ENCODE measurements around the gene EPHA6.
A peak's percentile ranks its signal among the peaks of the same experiment; 100 is the strongest.

The EPHA6 gene

GRCh38 chr3:96813820-96814650 lies at the start of gene EPHA6:
EPHA6 (plus strand) TSS chr3:96814594.
- peak; percentile 1 for DNase-seq (ENCODE audit: low read depth)

- DNase-seq (ENCODE audit: low read depth), result no peak
Measured at GRCh38 chr3:96776818-96777217, 37.6 kb upstream of the EPHA6 start.

GRCh38 chr3:96779810-96780209 lies 34.6 kb upstream of the EPHA6 start:
- DNase-seq (ENCODE audit: low read depth), result no peak

GRCh38 chr3:96796101-96796500 lies 18.3 kb upstream of the EPHA6 start:
- no peak for DNase-seq (ENCODE audit: low read depth)

GRCh38 chr3:96803870-96804269 lies 10.5 kb upstream of the EPHA6 start:
- no peak for DNase-seq (ENCODE audit: low read depth)

- DNase-seq (ENCODE audit: low read depth), result no peak
Measured at GRCh38 chr3:96806341-96806740, 8.1 kb upstream of the EPHA6 start.

- peak; percentile 13 for DNase-seq (ENCODE audit: low read depth)
Measured at GRCh38 chr3:96813134-96813819, 1.1 kb upstream of the EPHA6 start.

GRCh38 chr3:96814651-96815567 lies 515 bp downstream of the EPHA6 start:
- no peak for DNase-seq (ENCODE audit: low read depth)

- DNase-seq (ENCODE audit: low read depth), result no peak
Measured at GRCh38 chr3:96831175-96831574, 16.8 kb downstream of the EPHA6 start.

- DNase-seq (ENCODE audit: low read depth), result no peak
Measured at GRCh38 chr3:96833301-96833700, 18.9 kb downstream of the EPHA6 start.

GRCh38 chr3:96836153-96836915 lies 21.9 kb downstream of the EPHA6 start:
- no peak for DNase-seq (ENCODE audit: low read depth)

- no peak for DNase-seq (ENCODE audit: low read depth)
Measured at GRCh38 chr3:96843505-96844203, 29.3 kb downstream of the EPHA6 start.

- DNase-seq (ENCODE audit: low read depth), result no peak
Measured at GRCh38 chr3:96844204-96844514, 29.8 kb downstream of the EPHA6 start.

- no peak for DNase-seq (ENCODE audit: low read depth)
Measured at GRCh38 chr3:96852849-96853248, 38.5 kb downstream of the EPHA6 start.

- DNase-seq (ENCODE audit: low read depth), result no peak
Measured at GRCh38 chr3:96860882-96861281, 46.5 kb downstream of the EPHA6 start.

- no peak for DNase-seq (ENCODE audit: low read depth)
Measured at GRCh38 chr3:96863129-96863740, 48.8 kb downstream of the EPHA6 start.

GRCh38 chr3:96865605-96866004 lies 51.2 kb downstream of the EPHA6 start:
- DNase-seq (ENCODE audit: low read depth), result no peak

- no peak for DNase-seq (ENCODE audit: low read depth)
Measured at GRCh38 chr3:96869316-96869715, 54.9 kb downstream of the EPHA6 start.

- DNase-seq (ENCODE audit: low read depth), result no peak
Measured at GRCh38 chr3:96877510-96877909, 63.1 kb downstream of the EPHA6 start.

GRCh38 chr3:96900031-96900430 lies 85.6 kb downstream of the EPHA6 start:
- no peak for DNase-seq (ENCODE audit: low read depth)

GRCh38 chr3:96900566-96900965 lies 86.2 kb downstream of the EPHA6 start:
- no peak for DNase-seq (ENCODE audit: low read depth)

Measured in GM04504 (cell line).